Neural crest cell (in vitro differentiated cells): Measurements from ENCODE around the gene VIT. TPM values are rescaled to one million over a fixed set of nuclear protein-coding genes. Genes with fewer than 3 reads are reported as not detected.

Experiments used
- DNase-seq: peaks from one replicate; pipeline ENCODE4 v3.0.0; 2021; ENCODE audit warnings: low read depth, mixed read lengths, low spot score
- H3K27ac Mint-ChIP-seq: one replicate; pipeline ENCODE4 v1.8.0; 2021; ENCODE audit warnings: mild to moderate bottlenecking, mixed read lengths; ENCODE audit not compliant: unreplicated experiment
- H3K27me3 Mint-ChIP-seq: 2 replicates; pipeline ENCODE4 v1.8.0; 2021; ENCODE audit warnings: low read depth, mild to moderate bottlenecking, mixed read lengths
- H3K36me3 Mint-ChIP-seq: 2 replicates; pipeline ENCODE4 v1.8.0; 2021; ENCODE audit warnings: low read depth, mild to moderate bottlenecking, mixed read lengths
- H3K4me1 Mint-ChIP-seq: 2 replicates; pipeline ENCODE4 v1.8.0; 2021; ENCODE audit warnings: mixed read lengths
- H3K4me3 Mint-ChIP-seq: one replicate; pipeline ENCODE4 v1.8.0; 2021; ENCODE audit warnings: mild to moderate bottlenecking, mixed read lengths
- H3K9me3 Mint-ChIP-seq: 2 replicates; pipeline ENCODE4 v1.8.0; 2021; ENCODE audit warnings: mixed read lengths
- CTCF ChIP-seq: fragments of 200-600 bp; sonication (generic); conservative IDR thresholded peaks from 2 replicates; pipeline ENCODE4 v1.5.0; 2021; ENCODE audit warnings: antibody characterized with exemption, mild to moderate bottlenecking
- total RNA-seq: library from RNA; stranded (reverse); gene quantifications from 2 replicates; pipeline ENCODE4 v1.2.1, GENCODE V29; 2021

Gene VIT
- total RNA-seq, 1 donor from 2014 or later: not detected

GRCh38 chr2:36663851-36664695, 32.4 kb upstream of the VIT start:
- Mint-ChIP-seq H3K27me3 (peaks cover 2% of the 10 kb centered on the region), H3K4me1 (peaks cover 5% of the 10 kb centered on the region), H3K9me3 (no peaks in the 10 kb centered on the region), H3K36me3 (no peaks in the 10 kb centered on the region), H3K4me3 (no peak overlapping the region), H3K27ac (no peak overlapping the region)
- DNase-seq: no peak
- TF ChIP-seq CTCF: peak; percentile 86

- Mint-ChIP-seq H3K9me3 (no peaks in the 10 kb centered on the region), H3K27ac (no peak overlapping the region), H3K4me1 (peaks cover 5% of the 10 kb centered on the region), H3K27me3 (peaks cover 2% of the 10 kb centered on the region), H3K4me3 (no peak overlapping the region), H3K36me3 (no peaks in the 10 kb centered on the region)
- DNase-seq: no peak
- no peak for TF ChIP-seq CTCF
Observed at GRCh38 chr2:36664696-36665076, 31.8 kb upstream of the VIT start.

GRCh38 chr2:36667931-36668330, 28.6 kb upstream of the VIT start:
- H3K4me3 Mint-ChIP-seq: no peak overlapping the region
- peaks cover 5% of the 10 kb centered on the region for H3K4me1 Mint-ChIP-seq
- TF ChIP-seq CTCF: no peak
- no peak overlapping the region for H3K27ac Mint-ChIP-seq
- no peaks in the 10 kb centered on the region for H3K36me3 Mint-ChIP-seq
- H3K27me3 Mint-ChIP-seq: peaks cover 2% of the 10 kb centered on the region
- H3K9me3 Mint-ChIP-seq: no peaks in the 10 kb centered on the region
- DNase-seq: no peak

- peaks cover 5% of the 10 kb centered on the region for H3K4me1 Mint-ChIP-seq
- no peak for DNase-seq
- H3K27me3 Mint-ChIP-seq: peaks cover 2% of the 10 kb centered on the region
- H3K36me3 Mint-ChIP-seq: no peaks in the 10 kb centered on the region
- no peak for TF ChIP-seq CTCF
- H3K4me3 Mint-ChIP-seq: no peak overlapping the region
- no peak overlapping the region for H3K27ac Mint-ChIP-seq
- H3K9me3 Mint-ChIP-seq: peaks cover 2% of the 10 kb centered on the region
Observed at GRCh38 chr2:36670881-36671595, 25.5 kb upstream of the VIT start.

GRCh38 chr2:36671731-36672130, 24.8 kb upstream of the VIT start:
- TF ChIP-seq CTCF: no peak
- peaks cover 2% of the 10 kb centered on the region for H3K27me3 Mint-ChIP-seq
- peaks cover 2% of the 10 kb centered on the region for H3K9me3 Mint-ChIP-seq
- DNase-seq: no peak
- no peak overlapping the region for H3K27ac Mint-ChIP-seq
- no peak overlapping the region for H3K4me3 Mint-ChIP-seq
- H3K4me1 Mint-ChIP-seq: peaks cover 7% of the 10 kb centered on the region
- no peaks in the 10 kb centered on the region for H3K36me3 Mint-ChIP-seq
